Stimulated activated CD4-positive, alpha-beta T cell treated with anti-CD3 and anti-CD28 coated beads, TNF-alpha, amount 100 ng/mL, for 1 hour (primary cell): ENCODE data around the gene PLEKHG3.

Experiments
- DNase-seq, 3 donors: peaks; one replicate each; pipeline ENCODE4 v3.0.0-alpha.2; 2020; ENCODE audit warnings: low read depth in 3 of 3, low spot score in 1 of 3

Gene PLEKHG3

DNA sequence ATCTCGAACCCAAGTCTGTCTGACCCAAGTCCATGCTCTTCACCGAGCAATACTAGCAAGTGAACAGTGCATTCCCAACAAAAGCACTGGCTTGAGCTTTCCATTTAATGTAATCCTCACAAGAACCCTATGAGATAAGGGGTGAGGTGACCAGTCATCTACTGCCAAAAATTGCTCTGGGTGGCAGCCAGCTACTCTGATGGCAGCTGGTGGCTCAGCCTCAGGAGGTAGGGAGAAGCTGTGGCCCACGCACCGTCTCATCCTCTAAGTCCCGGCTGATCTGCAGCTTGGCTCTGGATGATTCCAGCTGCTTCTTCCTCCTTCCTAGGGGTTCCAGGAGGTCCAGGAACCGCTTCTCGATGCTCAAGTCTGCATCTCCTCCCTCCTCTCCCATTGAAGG is 75.2 kb downstream of the PLEKHG3 start:
- DNase-seq = no peak

DNA sequence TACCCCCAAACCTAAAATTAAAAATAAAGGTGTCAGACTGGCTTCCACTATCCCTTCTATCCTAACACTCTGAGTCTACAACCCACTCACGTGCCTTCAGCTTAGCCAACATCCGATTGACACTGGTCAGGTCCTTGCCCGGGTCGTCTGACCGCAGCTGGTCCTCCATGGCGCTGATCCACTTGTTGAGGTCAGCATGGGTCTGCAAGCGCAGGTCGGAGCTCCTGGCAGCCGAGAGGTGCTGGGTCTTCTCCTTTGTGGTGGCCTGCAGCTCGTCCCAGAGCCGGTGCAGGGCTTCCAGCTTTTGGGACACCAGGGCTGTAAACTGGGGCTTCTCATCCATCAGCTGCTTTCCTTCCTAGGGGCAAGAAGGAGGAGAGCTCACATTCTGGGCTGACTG is 78.0 kb downstream of the PLEKHG3 start:
- no peak for DNase-seq

DNA sequence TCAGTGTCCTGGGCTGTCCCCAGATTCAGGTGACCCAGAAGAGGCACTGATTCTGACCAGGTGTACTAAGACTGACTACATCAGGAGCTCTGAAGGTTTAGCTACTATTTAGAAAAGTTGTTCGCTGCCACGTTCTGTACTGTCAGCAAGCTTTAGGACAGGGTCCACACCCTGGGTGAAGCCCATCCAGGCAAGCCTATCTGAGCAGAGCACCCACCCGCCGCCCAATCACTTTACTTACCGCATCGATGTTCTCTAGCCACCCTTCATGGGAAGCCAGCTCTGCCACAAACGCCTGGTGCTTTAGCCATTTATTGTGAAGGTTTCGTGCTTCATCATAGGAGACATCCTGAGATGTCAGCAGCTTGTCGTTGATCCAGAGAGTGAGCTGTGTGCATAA is 79.8 kb downstream of the PLEKHG3 start:
- no peak for DNase-seq

DNA sequence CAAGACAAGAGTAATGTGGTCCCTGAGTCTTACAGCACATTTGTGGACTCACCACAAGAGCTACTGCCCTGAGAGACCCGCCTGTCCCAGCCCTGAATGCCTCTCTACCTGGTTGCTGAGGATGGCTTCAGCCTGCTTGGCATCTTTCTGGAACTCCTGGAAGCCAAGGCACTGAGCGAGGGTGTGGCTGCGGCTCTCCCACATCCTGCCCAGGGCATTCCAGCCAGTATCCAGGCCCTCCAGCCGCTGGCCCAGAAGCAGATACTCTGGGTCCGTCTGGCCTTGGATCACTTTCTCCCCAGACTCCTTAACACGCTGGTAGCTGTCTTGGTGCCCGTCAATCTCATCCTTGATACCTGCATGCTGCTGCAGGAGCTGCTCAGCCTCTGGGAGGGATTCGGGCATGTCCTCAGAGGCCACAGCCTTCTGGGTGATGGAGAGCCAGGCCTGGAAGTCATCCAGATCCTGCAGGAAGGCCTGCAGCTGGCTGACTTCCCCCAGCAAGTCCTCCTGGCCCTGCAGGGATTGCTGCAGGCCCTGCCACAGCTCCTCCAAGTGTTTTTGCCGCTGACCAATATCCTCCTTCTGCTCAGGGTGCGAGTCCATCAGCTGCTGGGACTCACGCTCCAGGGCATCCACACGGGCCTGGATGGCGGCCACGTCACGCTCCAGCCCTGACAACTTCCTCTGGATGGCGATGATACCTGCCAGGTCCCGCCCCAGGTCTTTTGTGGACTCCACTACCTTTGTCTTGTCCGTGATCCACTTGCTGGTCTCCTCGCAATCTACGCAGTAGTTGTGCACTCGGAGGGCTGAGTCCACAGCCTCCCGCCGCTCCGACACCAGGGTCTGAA is 82.3 kb downstream of the PLEKHG3 start:
- no peak for DNase-seq

DNA sequence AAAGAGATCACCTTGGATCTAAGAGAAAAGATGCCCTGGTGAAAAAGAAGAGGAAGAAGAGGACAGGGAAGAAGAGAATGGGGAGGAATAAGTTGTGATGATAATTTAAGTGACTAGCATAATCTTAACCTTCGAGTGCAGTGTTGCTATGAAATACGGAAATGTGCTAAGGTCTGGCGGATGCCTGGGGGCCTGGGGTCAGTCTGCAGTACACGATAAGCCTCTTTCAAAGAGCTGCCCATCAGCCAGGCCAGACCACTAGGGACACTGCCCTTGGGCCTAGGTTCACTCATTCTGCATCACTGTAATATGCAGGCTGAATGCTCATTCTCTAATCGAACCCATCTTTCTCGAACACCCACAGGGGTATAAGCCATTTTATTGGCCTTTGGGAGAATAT is 83.4 kb downstream of the PLEKHG3 start:
- DNase-seq = no peak

DNA sequence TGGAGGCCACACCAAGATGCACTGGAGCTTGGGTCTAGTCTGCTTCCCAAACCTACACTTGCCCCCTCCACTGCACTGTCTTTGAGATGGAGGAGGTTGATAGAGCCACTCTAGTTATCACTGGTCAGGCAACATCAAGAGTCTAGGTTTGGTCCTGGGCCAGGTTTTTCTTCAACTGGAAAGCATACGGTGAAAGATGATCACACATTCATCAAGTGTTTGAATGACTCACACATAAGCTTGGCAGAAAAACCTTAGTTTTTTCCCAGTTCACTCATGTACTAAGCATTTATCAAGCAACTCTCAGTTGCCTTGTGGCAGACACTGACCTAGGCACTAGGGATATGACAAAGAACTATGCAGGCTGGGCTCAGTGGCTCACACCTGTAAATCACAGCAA is 84.5 kb downstream of the PLEKHG3 start:
- no peak for DNase-seq

DNA sequence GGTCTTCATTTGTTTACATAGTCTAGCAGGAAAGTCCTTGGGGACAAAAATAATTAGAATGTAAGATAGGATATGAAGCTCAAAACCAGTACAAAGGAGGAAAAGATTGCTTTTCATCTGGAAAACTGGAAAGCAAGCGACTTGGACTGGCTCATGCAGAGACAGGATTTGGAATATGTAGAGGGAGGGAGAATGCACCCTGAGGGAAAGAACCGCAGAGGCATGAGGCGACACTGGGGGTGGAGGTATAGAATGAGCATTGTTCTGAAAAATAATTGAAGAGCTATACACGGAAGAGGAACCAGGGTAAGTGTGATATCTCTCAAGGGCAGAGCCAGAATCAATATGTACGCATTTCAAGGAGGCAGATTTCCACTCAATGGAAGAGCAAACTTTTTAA is 85.5 kb downstream of the PLEKHG3 start:
- no peak for DNase-seq

DNA sequence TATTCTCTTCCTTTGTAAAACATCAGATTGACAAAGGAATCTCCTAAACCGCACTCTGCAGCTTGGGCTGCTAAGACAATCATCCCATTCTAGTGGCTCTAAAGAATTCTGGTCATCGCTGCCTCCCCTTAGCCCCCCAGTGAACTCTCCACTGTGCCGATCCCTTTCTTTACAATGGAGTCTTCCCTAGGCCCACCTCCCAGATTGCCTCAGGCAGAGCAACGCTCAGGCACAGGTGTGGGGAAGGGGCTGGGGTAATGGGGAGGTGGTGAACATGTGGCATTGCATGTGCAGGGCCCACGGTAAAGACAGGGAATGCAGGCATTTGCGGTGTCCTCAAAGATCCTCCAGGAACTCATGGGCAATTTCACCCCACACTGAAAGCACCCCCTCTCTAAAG is 86.3 kb downstream of the PLEKHG3 start:
- DNase-seq = no peak

DNA sequence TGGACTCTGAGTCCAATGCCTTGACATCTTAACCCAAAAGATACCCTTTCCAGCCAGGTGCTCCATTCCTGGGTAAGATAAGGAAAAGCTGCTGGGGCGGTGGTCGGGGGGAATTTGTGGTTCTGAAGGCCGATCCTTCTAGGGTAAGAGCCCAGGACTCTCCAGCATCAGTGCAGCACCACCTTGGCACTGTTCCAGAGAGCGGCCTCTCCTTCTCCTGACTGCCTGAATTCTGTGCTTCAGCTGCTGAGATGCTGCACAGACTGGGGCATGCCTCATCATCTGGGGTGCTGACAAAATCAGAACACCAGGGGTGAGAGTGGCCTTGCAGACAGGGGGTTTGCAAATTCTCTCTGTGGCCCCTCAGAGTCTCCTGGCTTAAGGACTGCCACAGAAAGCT is 88.0 kb downstream of the PLEKHG3 start:
- DNase-seq = no peak

DNA sequence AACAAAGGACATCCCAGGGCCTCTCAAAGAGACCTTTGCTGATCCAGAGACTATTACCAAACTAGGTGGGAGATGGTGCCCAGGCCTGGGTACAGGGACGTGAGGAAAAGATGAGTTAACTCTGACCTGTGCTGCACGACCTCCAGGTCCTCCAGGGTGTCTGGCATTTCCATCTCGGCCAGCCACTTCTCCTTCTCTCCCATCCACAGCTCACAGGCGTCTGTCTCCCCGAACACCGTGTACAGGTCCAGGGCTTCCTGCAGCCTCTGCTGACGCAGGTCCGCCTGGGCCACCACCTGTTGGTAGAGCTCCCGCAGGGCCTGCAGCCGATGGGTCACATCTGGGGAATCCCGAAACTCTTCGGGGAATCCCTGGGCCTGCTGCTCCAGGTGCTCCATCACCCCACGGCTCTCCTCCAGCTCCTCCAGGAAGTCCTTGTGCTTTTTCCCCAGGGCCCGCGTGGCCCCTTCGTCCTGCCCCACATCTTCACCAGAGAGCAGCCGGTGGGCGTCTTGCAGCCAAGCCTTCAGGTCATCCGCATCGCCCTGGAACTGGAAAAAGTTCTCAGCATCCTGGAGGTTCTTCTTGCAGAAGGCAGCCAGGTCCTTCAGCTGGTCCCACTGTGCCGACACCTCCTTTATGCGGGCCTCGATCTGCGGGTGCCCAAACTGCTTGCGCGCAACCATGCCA is 88.8 kb downstream of the PLEKHG3 start:
- DNase-seq = no peak

DNA sequence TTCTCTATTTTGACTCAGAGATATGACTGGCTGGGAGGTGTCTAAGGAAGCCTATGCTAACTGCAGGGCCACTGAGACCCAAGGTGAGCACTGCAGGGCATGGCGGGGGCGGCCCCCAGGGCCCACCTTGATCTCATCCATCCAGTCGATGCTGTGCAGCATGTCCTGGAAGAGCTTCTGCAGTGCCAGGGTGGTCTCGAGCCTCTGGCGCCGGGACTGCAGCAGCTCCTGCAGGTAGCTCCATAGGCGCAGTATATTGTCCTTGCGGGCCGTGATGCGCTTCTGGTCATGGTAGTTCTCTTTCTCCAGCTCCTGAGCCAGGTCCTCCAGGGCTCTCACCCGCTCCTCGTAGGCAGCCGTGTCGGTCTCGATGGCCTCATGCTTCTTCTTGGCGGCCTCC is 91.0 kb downstream of the PLEKHG3 start:
- no peak for DNase-seq

DNA sequence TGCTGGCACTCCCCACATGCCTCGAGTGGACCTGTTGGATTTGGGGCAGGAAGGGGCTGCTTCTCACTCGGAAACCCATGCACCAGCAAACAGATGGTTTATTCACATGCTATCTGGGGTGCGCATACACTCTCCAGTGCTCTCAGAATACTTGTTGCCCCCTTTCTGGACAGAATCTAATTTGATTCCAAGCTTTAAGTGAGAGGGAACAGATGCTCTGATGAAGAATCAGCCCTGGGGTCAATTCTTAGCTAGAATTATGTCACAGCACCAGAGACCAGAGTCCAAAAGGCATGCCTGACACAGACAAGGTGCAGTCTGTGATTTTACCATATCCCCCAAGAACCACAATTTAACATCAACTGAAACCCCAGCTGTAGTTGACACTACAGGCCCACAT is 91.7 kb downstream of the PLEKHG3 start:
- DNase-seq = no peak

DNA sequence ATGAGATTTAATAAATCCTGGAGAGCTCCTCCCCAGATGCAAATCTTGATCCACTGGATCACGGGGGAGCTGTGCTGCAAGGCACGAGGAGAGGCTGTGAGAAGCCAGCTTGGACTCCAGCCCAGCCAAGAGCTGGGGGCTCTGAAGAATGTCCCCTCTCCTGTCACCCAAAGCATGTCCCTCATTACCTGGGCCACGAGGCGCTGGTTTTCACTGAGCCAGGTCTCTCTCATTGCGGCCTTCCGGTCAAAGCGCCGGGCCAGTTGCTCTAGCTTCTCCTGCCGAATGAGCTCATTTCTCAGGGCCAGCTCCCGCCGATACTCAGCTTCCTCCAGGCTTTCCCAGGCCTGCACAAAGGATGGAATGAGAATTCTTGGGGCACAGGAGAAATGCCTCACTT is 92.1 kb downstream of the PLEKHG3 start:
- no peak for DNase-seq

DNA sequence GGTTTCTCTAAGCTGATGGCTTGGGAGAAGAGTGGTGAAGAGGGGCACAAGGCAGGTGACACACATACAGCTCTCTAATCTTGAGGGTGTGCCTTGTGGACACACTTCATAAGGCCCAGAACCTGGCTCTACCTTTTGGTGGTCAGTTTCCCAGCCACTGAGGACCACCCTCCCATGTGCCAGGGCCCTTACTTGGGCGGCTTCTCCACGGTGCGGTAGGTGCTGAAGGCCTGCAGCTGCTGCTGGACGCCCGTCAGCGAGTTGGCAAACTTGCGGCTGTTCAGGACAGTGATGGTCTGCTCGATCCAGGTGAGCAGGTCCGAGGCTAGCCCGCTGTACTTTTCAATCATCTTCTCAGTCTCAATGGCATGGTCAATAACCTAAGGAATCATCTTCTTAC is 95.3 kb downstream of the PLEKHG3 start:
- no peak for DNase-seq
